SK-N-SH (cell line): ENCODE measurements around the gene RNF175. TPM values are rescaled to one million over a fixed set of nuclear protein-coding genes. Genes with fewer than 3 reads are reported as not detected.

ENCODE experiments used
- CTCF ChIA-PET: fragments of 300-600, 350-600 bp; formaldehyde crosslinking; extraction: SDS; loops from one replicate; lab custom pipeline; 2021; lab: Yijun Ruan, JAX
- POLR2A ChIA-PET: fragments of 350-600 bp; sonication (Branson Sonifier 250); formaldehyde crosslinking; extraction: SDS; loops from one replicate; lab custom pipeline; 2020; ENCODE audit warnings: antibody characterized with exemption, inconsistent platforms; lab: Yijun Ruan, JAX
- DNase-seq: peaks from one replicate; pipeline ENCODE4 v3.0.0; 2012
- H2AFZ ChIP-seq: fragments of 200-600 bp; sonication (generic); 2 replicates; pipeline ENCODE4 v1.8.1; 2016; ENCODE audit warnings: antibody characterized with exemption, mild to moderate bottlenecking, low read depth
- H3F3A ChIP-seq: fragments of 200-600 bp; sonication (generic); replicated peaks from 2 replicates; pipeline ENCODE3; 2016; ENCODE audit warnings: antibody characterized with exemption, mild to moderate bottlenecking; ENCODE audit not compliant: insufficient read depth
- H3K27ac ChIP-seq, 2 experiments: fragments of 200-500 bp in 1 of 2; fragments of 200-600 bp in 1 of 2; sonication (Bioruptor generic) in 1 of 2; sonication (generic), shearing (Covaris generic) in 1 of 2; 2 replicates each; pipeline versions ENCODE4 v1.5.1 to v1.6.1; 2014 to 2016; ENCODE audit warnings: low read depth in 2 of 2, inconsistent platforms in 1 of 2, low read length in 1 of 2, mild to moderate bottlenecking in 1 of 2, mixed read lengths in 1 of 2
- H3K27me3 ChIP-seq: fragments of 200-600 bp; sonication (generic), shearing (Covaris generic); 2 replicates; pipeline ENCODE4 v1.6.1; 2016; ENCODE audit warnings: mixed run types; ENCODE audit not compliant: insufficient read depth
- H3K36me3 ChIP-seq, 2 experiments: fragments of 200-500 bp in 1 of 2; fragments of 200-600 bp in 1 of 2; sonication (Bioruptor generic) in 1 of 2; sonication (generic) in 1 of 2; replicated peaks in 1 of 2; 2 replicates each; pipeline versions ENCODE3 to v1.5.1; 2014 to 2016; ENCODE audit warnings: low read length in 1 of 2, mild to moderate bottlenecking in 1 of 2; ENCODE audit not compliant: insufficient read depth in 2 of 2, control insufficient read depth in 1 of 2
- H3K4me1 ChIP-seq, 2 experiments: fragments of 200-500 bp in 1 of 2; fragments of 200-600 bp in 1 of 2; sonication (Bioruptor generic) in 1 of 2; sonication (generic), shearing (Covaris generic) in 1 of 2; 2 replicates each; pipeline versions ENCODE4 v1.5.1 to v1.6.1; 2014 to 2016; ENCODE audit warnings: low read depth in 1 of 2, low read length in 1 of 2, mixed run types in 1 of 2; ENCODE audit not compliant: insufficient read depth in 2 of 2, control insufficient read depth in 1 of 2
- H3K4me2 ChIP-seq: fragments of 200-600 bp; sonication (generic), shearing (Covaris generic); 2 replicates; pipeline ENCODE4 v1.6.1; 2017; ENCODE audit warnings: mixed run types
- H3K4me3 ChIP-seq, 2 experiments: fragments of 200-500 bp in 1 of 2; fragments of 200-600 bp in 1 of 2; sonication (Bioruptor generic) in 1 of 2; sonication (generic), shearing (Covaris generic) in 1 of 2; 2 replicates each; pipeline versions ENCODE4 v1.5.1 to v1.8.1; 2014 to 2016; ENCODE audit warnings: low read depth in 2 of 2, inconsistent platforms in 1 of 2, low read length in 1 of 2, mild to moderate bottlenecking in 1 of 2, mixed read lengths in 1 of 2, moderate library complexity in 1 of 2
- H3K79me2 ChIP-seq: fragments of 200-600 bp; sonication (generic); 2 replicates; pipeline ENCODE4 v1.8.1; 2017; ENCODE audit warnings: mild to moderate bottlenecking; ENCODE audit not compliant: insufficient read depth
- H3K9ac ChIP-seq: fragments of 200-600 bp; sonication (generic); 2 replicates; pipeline ENCODE4 v1.6.1; 2017; ENCODE audit warnings: mixed run types
- H3K9me2 ChIP-seq: fragments of 200-600 bp; sonication (generic); 2 replicates; pipeline ENCODE4 v1.6.1; 2017; ENCODE audit warnings: mixed run types
- H3K9me3 ChIP-seq: fragments of 200-600 bp; sonication (generic); 2 replicates; pipeline ENCODE4 v1.6.1; 2017; ENCODE audit warnings: mixed run types, mild to moderate bottlenecking, moderate library complexity
- H4K20me1 ChIP-seq: fragments of 200-600 bp; sonication (generic); 2 replicates; pipeline ENCODE4 v1.6.1; 2017; ENCODE audit warnings: mild to moderate bottlenecking, mixed run types; ENCODE audit not compliant: insufficient read depth
- FOSL2 ChIP-seq: IDR thresholded peaks from 2 replicates; pipeline ENCODE4 v1.4.0; 2012; ENCODE audit warnings: low read depth, mild to moderate bottlenecking, moderate library complexity, borderline replicate concordance
- FOXM1 ChIP-seq: IDR thresholded peaks from 2 replicates; pipeline ENCODE4 v1.4.0; 2012; ENCODE audit warnings: low read depth, mild to moderate bottlenecking
- JUND ChIP-seq: IDR thresholded peaks from 2 replicates; pipeline ENCODE4 v1.4.0; 2012
- MEF2A ChIP-seq: IDR thresholded peaks from 2 replicates; pipeline ENCODE4 v1.4.0; 2012; ENCODE audit warnings: low read depth, borderline replicate concordance
- MXI1 ChIP-seq: IDR thresholded peaks from 2 replicates; pipeline ENCODE4 v1.6.1; 2012; ENCODE audit warnings: mild to moderate bottlenecking, low read depth, low read length, improper control_type of control experiment
- NFIC ChIP-seq: IDR thresholded peaks from 2 replicates; pipeline ENCODE4 v1.4.0; 2012; ENCODE audit warnings: borderline replicate concordance
- RAD21 ChIP-seq: IDR thresholded peaks from 2 replicates; pipeline ENCODE4 v1.6.1; 2012; ENCODE audit warnings: mild to moderate bottlenecking, low read length
- RCOR1 ChIP-seq: fragments of 150-350 bp; IDR thresholded peaks from 2 replicates; pipeline ENCODE4 v1.6.1; 2017; ENCODE audit warnings: antibody characterized with exemption, low read length
- SIN3A ChIP-seq: IDR thresholded peaks from 2 replicates; pipeline ENCODE4 v1.6.1; 2012; ENCODE audit warnings: low read depth, mild to moderate bottlenecking, low read length, moderate library complexity, borderline replicate concordance
- TAF1 ChIP-seq: IDR thresholded peaks from 2 replicates; pipeline ENCODE4 v1.6.1; 2012; ENCODE audit warnings: low read depth, mild to moderate bottlenecking, low read length, moderate library complexity, borderline replicate concordance
- whole genome bisulfite sequencing: methylation state at CpG from one replicate; pipeline ENCODE4 v1.1.6; 2017; ENCODE audit warnings: low lambda C conversion rate; 5-methylcytosine and 5-hydroxymethylcytosine counted together
- polyA plus RNA-seq, 3 experiments: library from polyadenylated mRNA; depleted of rRNA; stranded (reverse); fragments of >200 nt; gene quantifications; 2 replicates each; pipeline ENCODE4 v1.2.3, GENCODE V29; 2012
- TF ChIP-seq, protein P1 (sequence below): IDR thresholded peaks from 2 replicates; pipeline ENCODE4 v1.4.0; 2012; ENCODE audit warnings: low read depth, borderline replicate concordance
- TF ChIP-seq, protein P2 (sequence below): IDR thresholded peaks from 2 replicates; pipeline ENCODE4; 2012
- TF ChIP-seq, protein P3 (sequence below): fragments of 150-350 bp; IDR thresholded peaks from 2 replicates; pipeline ENCODE4 v1.6.1; 2017; ENCODE audit warnings: antibody characterized with exemption, low read length, low read depth, borderline replicate concordance

RNF175 gene
- polyA plus RNA-seq, 1 of the 3 experiments (the other 2 are of a cell fraction), result 0.10 TPM

DNA sequence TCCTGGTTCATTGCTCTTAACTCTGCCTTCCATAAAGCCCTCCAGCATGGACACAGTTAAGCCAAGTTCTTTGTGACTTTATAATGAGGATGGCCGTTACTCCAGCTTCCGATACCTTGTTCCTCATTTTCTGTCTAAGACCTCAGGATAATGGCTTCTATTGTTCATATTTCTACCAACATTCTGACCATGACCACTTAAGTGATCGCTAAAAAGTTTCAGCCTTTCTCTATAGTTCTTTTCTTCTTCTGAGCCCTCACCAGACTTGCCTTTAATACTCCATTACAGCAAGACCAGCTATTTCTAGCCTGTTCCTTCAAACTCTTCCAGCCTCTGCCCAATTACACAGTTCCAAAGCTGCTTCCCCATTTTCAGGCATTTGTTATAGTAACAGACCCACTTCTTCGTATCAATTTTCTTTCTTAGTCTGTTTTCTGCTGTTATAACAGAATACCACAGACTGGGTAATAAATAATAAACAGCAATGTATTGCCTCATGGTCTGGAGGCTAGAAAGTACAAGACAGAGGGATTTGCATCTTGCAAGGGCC, 12.3 kb downstream of the RNF175 start:
- WGBS, result 88% methylated on average over 4 of the region's 4 CpGs

DNA sequence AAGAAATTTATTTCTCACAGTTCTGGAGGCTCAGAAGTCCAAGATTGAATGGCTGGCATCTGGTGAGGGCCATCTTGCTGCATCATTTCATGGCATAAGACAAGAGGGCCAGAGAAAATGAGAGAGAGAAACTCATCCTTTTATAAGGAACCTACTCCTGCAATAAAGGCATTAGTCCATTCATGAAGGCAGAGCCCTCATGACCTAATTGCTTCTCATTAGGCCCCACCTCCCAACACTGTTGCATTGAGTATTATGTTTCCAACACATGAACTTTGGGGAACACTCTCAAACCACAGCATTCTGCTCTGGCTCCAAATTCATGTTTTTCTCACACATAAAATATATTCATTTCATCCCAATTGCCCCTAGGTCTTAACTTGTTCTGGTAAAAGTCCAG, 14.2 kb downstream of the RNF175 start:
- CTCF ChIA-PET, result no interaction called here
- no peak overlapping the region for H3K27ac ChIP-seq
- H4K20me1 ChIP-seq, result no peaks in the 10 kb centered on the region
- H3K4me3 ChIP-seq, result no peak overlapping the region
- H3K9me3 ChIP-seq, result no peaks in the 10 kb centered on the region
- H3K9me2 ChIP-seq, result no peaks in the 10 kb centered on the region
- H3F3A ChIP-seq, result peaks cover 4% of the 10 kb centered on the region
- H3K27me3 ChIP-seq, result no peaks in the 10 kb centered on the region
- peaks cover 6 to 13% of the 10 kb centered on the region in 2 experiments; a peak in 3 of 4 replicates for H3K4me1 ChIP-seq
- no peak overlapping the region for H3K9ac ChIP-seq
- no peaks in the 10 kb centered on the region for H3K36me3 ChIP-seq
- no peak overlapping the region for H3K4me2 ChIP-seq
- no peak for DNase-seq
- POLR2A ChIA-PET, result no interaction called here
- no peak overlapping the region for H2AFZ ChIP-seq
- no peaks in the 10 kb centered on the region for H3K79me2 ChIP-seq
- TF ChIP-seq MEF2A, result no peak
- no peak for TF ChIP-seq JUND
- TF ChIP-seq, all 33 proteins: peak for 0

More for the DNA sequence above, 12.3 kb downstream of the RNF175 start:
- H3F3A ChIP-seq, result peaks cover 4% of the 10 kb centered on the region
- H3K27me3 ChIP-seq, result no peaks in the 10 kb centered on the region
- no peak overlapping the region for H3K27ac ChIP-seq
- ChIA-PET POLR2A (no interaction called here), CTCF (interaction anchor here (4.9 kb wide), 1 partner anchor 115 kb away, joined by 89 read pairs; no protein-coding TSS in a partner anchor)
- no peak for DNase-seq
- no peaks in the 10 kb centered on the region for H3K79me2 ChIP-seq
- no peaks in the 10 kb centered on the region for H3K9me2 ChIP-seq
- no peak overlapping the region for H3K4me2 ChIP-seq
- H3K4me1 ChIP-seq, result peaks cover 6 to 13% of the 10 kb centered on the region in 2 experiments; a peak in 3 of 4 replicates
- no peaks in the 10 kb centered on the region for H4K20me1 ChIP-seq
- no peak overlapping the region for H3K9ac ChIP-seq
- H3K36me3 ChIP-seq, result no peaks in the 10 kb centered on the region
- no peaks in the 10 kb centered on the region for H3K9me3 ChIP-seq
- H2AFZ ChIP-seq, result no peak overlapping the region
- no peak for TF ChIP-seq FOXM1
- TF ChIP-seq FOSL2, result no peak
- TF ChIP-seq JUND, result no peak
- TF ChIP-seq MXI1, result no peak
- TF ChIP-seq, protein P1, sequence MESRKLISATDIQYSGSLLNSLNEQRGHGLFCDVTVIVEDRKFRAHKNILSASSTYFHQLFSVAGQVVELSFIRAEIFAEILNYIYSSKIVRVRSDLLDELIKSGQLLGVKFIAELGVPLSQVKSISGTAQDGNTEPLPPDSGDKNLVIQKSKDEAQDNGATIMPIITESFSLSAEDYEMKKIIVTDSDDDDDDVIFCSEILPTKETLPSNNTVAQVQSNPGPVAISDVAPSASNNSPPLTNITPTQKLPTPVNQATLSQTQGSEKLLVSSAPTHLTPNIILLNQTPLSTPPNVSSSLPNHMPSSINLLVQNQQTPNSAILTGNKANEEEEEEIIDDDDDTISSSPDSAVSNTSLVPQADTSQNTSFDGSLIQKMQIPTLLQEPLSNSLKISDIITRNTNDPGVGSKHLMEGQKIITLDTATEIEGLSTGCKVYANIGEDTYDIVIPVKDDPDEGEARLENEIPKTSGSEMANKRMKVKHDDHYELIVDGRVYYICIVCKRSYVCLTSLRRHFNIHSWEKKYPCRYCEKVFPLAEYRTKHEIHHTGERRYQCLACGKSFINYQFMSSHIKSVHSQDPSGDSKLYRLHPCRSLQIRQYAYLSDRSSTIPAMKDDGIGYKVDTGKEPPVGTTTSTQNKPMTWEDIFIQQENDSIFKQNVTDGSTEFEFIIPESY, result no peak
- TF ChIP-seq SIN3A, result no peak
- no peak for TF ChIP-seq NFIC
- TF ChIP-seq, protein P2, sequence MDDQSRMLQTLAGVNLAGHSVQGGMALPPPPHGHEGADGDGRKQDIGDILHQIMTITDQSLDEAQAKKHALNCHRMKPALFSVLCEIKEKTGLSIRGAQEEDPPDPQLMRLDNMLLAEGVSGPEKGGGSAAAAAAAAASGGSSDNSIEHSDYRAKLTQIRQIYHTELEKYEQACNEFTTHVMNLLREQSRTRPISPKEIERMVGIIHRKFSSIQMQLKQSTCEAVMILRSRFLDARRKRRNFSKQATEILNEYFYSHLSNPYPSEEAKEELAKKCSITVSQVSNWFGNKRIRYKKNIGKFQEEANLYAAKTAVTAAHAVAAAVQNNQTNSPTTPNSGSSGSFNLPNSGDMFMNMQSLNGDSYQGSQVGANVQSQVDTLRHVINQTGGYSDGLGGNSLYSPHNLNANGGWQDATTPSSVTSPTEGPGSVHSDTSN, result no peak
- no peak for TF ChIP-seq RAD21
- TF ChIP-seq, protein P3, sequence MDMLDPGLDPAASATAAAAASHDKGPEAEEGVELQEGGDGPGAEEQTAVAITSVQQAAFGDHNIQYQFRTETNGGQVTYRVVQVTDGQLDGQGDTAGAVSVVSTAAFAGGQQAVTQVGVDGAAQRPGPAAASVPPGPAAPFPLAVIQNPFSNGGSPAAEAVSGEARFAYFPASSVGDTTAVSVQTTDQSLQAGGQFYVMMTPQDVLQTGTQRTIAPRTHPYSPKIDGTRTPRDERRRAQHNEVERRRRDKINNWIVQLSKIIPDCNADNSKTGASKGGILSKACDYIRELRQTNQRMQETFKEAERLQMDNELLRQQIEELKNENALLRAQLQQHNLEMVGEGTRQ, result no peak
- TF ChIP-seq RCOR1, result no peak
- no peak for TF ChIP-seq TAF1
- no peak overlapping the region for H3K4me3 ChIP-seq
